H9 (cell line): ENCODE data around the gene TSPAN4. TPM values are rescaled to one million over a fixed set of nuclear protein-coding genes. Genes with fewer than 3 reads are reported as not detected.

ENCODE experiments used
- DNase-seq: peaks from one replicate; pipeline ENCODE4 v3.0.0-alpha.2; 2017
- H2AFZ ChIP-seq: one replicate; pipeline ENCODE4 v1.6.1; 2013; ENCODE audit warnings: mild to moderate bottlenecking, low read length, control low read depth, moderate library complexity
- H2AK5ac ChIP-seq: 2 replicates; pipeline ENCODE4 v1.6.1; 2013; ENCODE audit warnings: low read length, control low read depth, mixed read lengths; ENCODE audit not compliant: insufficient read length
- H2BK120ac ChIP-seq: one replicate; pipeline ENCODE4 v1.6.1; 2013; ENCODE audit warnings: low read depth, mild to moderate bottlenecking, low read length, control low read depth, inconsistent platforms; ENCODE audit not compliant: poor library complexity, severe bottlenecking
- H2BK12ac ChIP-seq: 2 replicates; pipeline ENCODE4 v1.6.1; 2013; ENCODE audit warnings: low read length, control low read depth, mixed read lengths, low read depth; ENCODE audit not compliant: insufficient read length
- H2BK15ac ChIP-seq: 2 replicates; pipeline ENCODE4 v1.6.1; 2013; ENCODE audit warnings: low read depth, low read length, control low read depth
- H2BK20ac ChIP-seq: one replicate; pipeline ENCODE4 v1.6.1; 2013; ENCODE audit warnings: low read depth, mild to moderate bottlenecking, low read length, control low read depth, inconsistent platforms; ENCODE audit not compliant: poor library complexity, severe bottlenecking
- H2BK5ac ChIP-seq: 2 replicates; pipeline ENCODE4 v1.6.1; 2013; ENCODE audit warnings: low read length, control low read depth, mixed read lengths; ENCODE audit not compliant: insufficient read length
- H3K14ac ChIP-seq: 2 replicates; pipeline ENCODE4 v1.6.1; 2013; ENCODE audit warnings: low read length, control low read depth; ENCODE audit not compliant: insufficient read depth
- H3K18ac ChIP-seq: 2 replicates; pipeline ENCODE4 v1.6.1; 2013; ENCODE audit warnings: low read depth, mild to moderate bottlenecking, mixed read lengths, low read length, control low read depth; ENCODE audit not compliant: insufficient read length
- H3K23ac ChIP-seq: 2 replicates; pipeline ENCODE4 v1.6.1; 2013; ENCODE audit warnings: low read length, control low read depth, mixed read lengths, low read depth; ENCODE audit not compliant: insufficient read length
- H3K23me2 ChIP-seq: 2 replicates; pipeline ENCODE4 v1.6.1; 2013; ENCODE audit warnings: low read depth, mild to moderate bottlenecking, mixed read lengths, low read length, control low read depth; ENCODE audit not compliant: insufficient read length, poor library complexity, severe bottlenecking
- H3K27ac ChIP-seq: 2 replicates; pipeline ENCODE4 v1.5.1; 2013; ENCODE audit warnings: low read length, control low read depth, mixed read lengths, low read depth; ENCODE audit not compliant: insufficient read length
- H3K27me3 ChIP-seq: 2 replicates; pipeline ENCODE4 v1.6.1; 2013; ENCODE audit warnings: low read length, control low read depth, inconsistent platforms; ENCODE audit not compliant: insufficient read depth
- H3K4ac ChIP-seq: 2 replicates; pipeline ENCODE4 v1.6.1; 2013; ENCODE audit warnings: low read depth, mild to moderate bottlenecking, control low read depth, inconsistent platforms, low read length, moderate library complexity
- H3K4me1 ChIP-seq: 2 replicates; pipeline ENCODE4 v1.6.1; 2013; ENCODE audit warnings: low read length, control low read depth, inconsistent platforms; ENCODE audit not compliant: insufficient read depth
- H3K4me2 ChIP-seq: 2 replicates; pipeline ENCODE4 v1.6.1; 2013; ENCODE audit warnings: low read length, control low read depth, mixed read lengths; ENCODE audit not compliant: insufficient read length, insufficient read depth
- H3K56ac ChIP-seq: 2 replicates; pipeline ENCODE4 v1.6.1; 2013; ENCODE audit warnings: low read depth, mild to moderate bottlenecking, mixed read lengths, low read length, control low read depth; ENCODE audit not compliant: insufficient read length
- H3K79me1 ChIP-seq: 2 replicates; pipeline ENCODE4 v1.6.1; 2013; ENCODE audit warnings: low read depth, mild to moderate bottlenecking, moderate library complexity, low read length, control low read depth, inconsistent platforms; ENCODE audit not compliant: insufficient read depth, poor library complexity, severe bottlenecking
- H3K79me2 ChIP-seq: 2 replicates; pipeline ENCODE4 v1.6.1; 2013; ENCODE audit warnings: low read length, control low read depth, inconsistent platforms; ENCODE audit not compliant: insufficient read depth
- H3K9ac ChIP-seq: 2 replicates; pipeline ENCODE4 v1.6.1; 2013; ENCODE audit warnings: low read length, control low read depth, mixed read lengths; ENCODE audit not compliant: insufficient read length; ENCODE audit errors: extremely low read depth
- H3K9me3 ChIP-seq: one replicate; pipeline ENCODE4 v1.6.1; 2013; ENCODE audit warnings: low read depth, low read length, inconsistent platforms; ENCODE audit not compliant: control insufficient read depth
- H3T11ph ChIP-seq: one replicate; pipeline ENCODE4 v1.6.1; 2013; ENCODE audit warnings: mild to moderate bottlenecking, low read length, control low read depth, inconsistent platforms
- H4K20me1 ChIP-seq: one replicate; pipeline ENCODE4 v1.6.1; 2013; ENCODE audit not compliant: control insufficient read depth, insufficient read length, insufficient read depth
- H4K5ac ChIP-seq: 2 replicates; pipeline ENCODE4 v1.6.1; 2013; ENCODE audit warnings: low read depth, mild to moderate bottlenecking, mixed read lengths, low read length, control low read depth; ENCODE audit not compliant: insufficient read length
- H4K8ac ChIP-seq: replicated peaks from 2 replicates; pipeline ENCODE4 v1.6.1; 2013; ENCODE audit warnings: low read length, control low read depth, mixed read lengths, low read depth; ENCODE audit not compliant: insufficient read length
- H4K91ac ChIP-seq: 2 replicates; pipeline ENCODE4 v1.6.1; 2013; ENCODE audit warnings: low read depth, mild to moderate bottlenecking, moderate library complexity, mixed read lengths, low read length, control low read depth; ENCODE audit not compliant: insufficient read length
- H3K27ac Mint-ChIP-seq, 3 experiments: 2 replicates in 2 of 3; 3 replicates in 1 of 3; pipeline ENCODE4 v1.8.0; 2020 to 2021; ENCODE audit warnings: mixed read lengths in 3 of 3, mild to moderate bottlenecking in 1 of 3, moderate library complexity in 1 of 3
- H3K27me3 Mint-ChIP-seq: 2 replicates; pipeline ENCODE4 v1.8.0; 2021; ENCODE audit warnings: low read depth, mild to moderate bottlenecking, moderate library complexity, mixed read lengths
- H3K36me3 Mint-ChIP-seq, 3 experiments: 2 replicates in 2 of 3; 3 replicates in 1 of 3; pipeline ENCODE4 v1.8.0; 2020 to 2021; ENCODE audit warnings: low read depth in 3 of 3, mixed read lengths in 3 of 3; ENCODE audit not compliant: insufficient read depth in 1 of 3
- H3K4me1 Mint-ChIP-seq, 2 experiments: 2 replicates each; pipeline ENCODE4 v1.8.0; 2020; ENCODE audit warnings: mixed read lengths in 2 of 2
- H3K4me3 Mint-ChIP-seq, 2 experiments: 2 replicates in 1 of 2; 3 replicates in 1 of 2; pipeline ENCODE4 v1.8.0; 2020 to 2021; ENCODE audit warnings: mild to moderate bottlenecking in 2 of 2, mixed read lengths in 2 of 2, moderate library complexity in 1 of 2
- H3K9me3 Mint-ChIP-seq, 2 experiments: 2 replicates in 1 of 2; 3 replicates in 1 of 2; pipeline ENCODE4 v1.8.0; 2020; ENCODE audit warnings: mild to moderate bottlenecking in 2 of 2, mixed read lengths in 2 of 2, moderate library complexity in 1 of 2
- WGBS: extraction: QIAGEN DNeasy Blood & Tissue Kit; methylation state at CpG from one replicate; pipeline ENCODE4 v1.1.7; 2013; ENCODE audit warnings: missing lambda C conversion rate, low lambda C conversion rate, mixed read lengths; ENCODE audit not compliant: insufficient read length; ENCODE audit errors: extremely low coverage; 5-methylcytosine and 5-hydroxymethylcytosine counted together
- total RNA-seq: library from RNA; stranded (reverse); gene quantifications from 2 replicates; pipeline ENCODE4 v1.2.1, GENCODE V29; 2021
- TF ChIP-seq, protein P1 (sequence below): fragments of 200-600 bp; sonication (generic); conservative IDR thresholded peaks from 3 replicates; pipeline ENCODE4 v1.8.0; 2021; ENCODE audit warnings: antibody characterized with exemption, mild to moderate bottlenecking

The TSPAN4 gene
- total RNA-seq, 1 experiment from 2014 or later: 64.6 TPM

- no peak overlapping the region for H3K18ac ChIP-seq
- DNase-seq: no peak
- no CpG with 5 or more reads among the region's 7 CpGs for WGBS
- Mint-ChIP-seq H3K4me1 (peaks cover 8 to 62% of the 10 kb centered on the region in 2 experiments), H3K27me3 (peaks cover 12% of the 10 kb centered on the region), H3K9me3 (no peaks in the 10 kb centered on the region), H3K36me3 (peaks cover 0 to 13% (median 0%) of the 10 kb centered on the region in 3 experiments; a peak in 3 of 7 replicates), H3K4me3 (no peak overlapping the region), H3K27ac (no peak overlapping the region)
- H3K56ac ChIP-seq: no peak overlapping the region
- no peak overlapping the region for H3K23ac ChIP-seq
- no peak overlapping the region for H2AK5ac ChIP-seq
- no peak overlapping the region for H3K14ac ChIP-seq
- H2BK15ac ChIP-seq: no peak overlapping the region
- H4K20me1 ChIP-seq: no peaks in the 10 kb centered on the region
- no peaks in the 10 kb centered on the region for H3K4me1 ChIP-seq
- H2BK120ac ChIP-seq: no peak overlapping the region
- no peak overlapping the region for H3K27ac ChIP-seq
- no peak overlapping the region for H3K9ac ChIP-seq
- H2BK20ac ChIP-seq: no peak overlapping the region
- H3K79me1 ChIP-seq: no peaks in the 10 kb centered on the region
- H4K91ac ChIP-seq: no peak overlapping the region
- no peak overlapping the region for H4K8ac ChIP-seq
- H3K79me2 ChIP-seq: no peaks in the 10 kb centered on the region
- no peak overlapping the region for H2BK12ac ChIP-seq
- H4K5ac ChIP-seq: no peak overlapping the region
- H3K4ac ChIP-seq: no peak overlapping the region
- no peak overlapping the region for H3K4me2 ChIP-seq
- TF ChIP-seq, protein P1, sequence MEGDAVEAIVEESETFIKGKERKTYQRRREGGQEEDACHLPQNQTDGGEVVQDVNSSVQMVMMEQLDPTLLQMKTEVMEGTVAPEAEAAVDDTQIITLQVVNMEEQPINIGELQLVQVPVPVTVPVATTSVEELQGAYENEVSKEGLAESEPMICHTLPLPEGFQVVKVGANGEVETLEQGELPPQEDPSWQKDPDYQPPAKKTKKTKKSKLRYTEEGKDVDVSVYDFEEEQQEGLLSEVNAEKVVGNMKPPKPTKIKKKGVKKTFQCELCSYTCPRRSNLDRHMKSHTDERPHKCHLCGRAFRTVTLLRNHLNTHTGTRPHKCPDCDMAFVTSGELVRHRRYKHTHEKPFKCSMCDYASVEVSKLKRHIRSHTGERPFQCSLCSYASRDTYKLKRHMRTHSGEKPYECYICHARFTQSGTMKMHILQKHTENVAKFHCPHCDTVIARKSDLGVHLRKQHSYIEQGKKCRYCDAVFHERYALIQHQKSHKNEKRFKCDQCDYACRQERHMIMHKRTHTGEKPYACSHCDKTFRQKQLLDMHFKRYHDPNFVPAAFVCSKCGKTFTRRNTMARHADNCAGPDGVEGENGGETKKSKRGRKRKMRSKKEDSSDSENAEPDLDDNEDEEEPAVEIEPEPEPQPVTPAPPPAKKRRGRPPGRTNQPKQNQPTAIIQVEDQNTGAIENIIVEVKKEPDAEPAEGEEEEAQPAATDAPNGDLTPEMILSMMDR: no peak
- H3K23me2 ChIP-seq: peaks cover 6% of the 10 kb centered on the region
- no peaks in the 10 kb centered on the region for H3K9me3 ChIP-seq
- H3K27me3 ChIP-seq: no peaks in the 10 kb centered on the region
- H2BK5ac ChIP-seq: no peak overlapping the region
- no peak overlapping the region for H3T11ph ChIP-seq
- H2AFZ ChIP-seq: no peak overlapping the region
Measured at GRCh38 chr11:855330-855674, 12.7 kb downstream of the TSPAN4 start.
